ENCODE data around the gene TRAF3.

The TRAF3 gene

DNA sequence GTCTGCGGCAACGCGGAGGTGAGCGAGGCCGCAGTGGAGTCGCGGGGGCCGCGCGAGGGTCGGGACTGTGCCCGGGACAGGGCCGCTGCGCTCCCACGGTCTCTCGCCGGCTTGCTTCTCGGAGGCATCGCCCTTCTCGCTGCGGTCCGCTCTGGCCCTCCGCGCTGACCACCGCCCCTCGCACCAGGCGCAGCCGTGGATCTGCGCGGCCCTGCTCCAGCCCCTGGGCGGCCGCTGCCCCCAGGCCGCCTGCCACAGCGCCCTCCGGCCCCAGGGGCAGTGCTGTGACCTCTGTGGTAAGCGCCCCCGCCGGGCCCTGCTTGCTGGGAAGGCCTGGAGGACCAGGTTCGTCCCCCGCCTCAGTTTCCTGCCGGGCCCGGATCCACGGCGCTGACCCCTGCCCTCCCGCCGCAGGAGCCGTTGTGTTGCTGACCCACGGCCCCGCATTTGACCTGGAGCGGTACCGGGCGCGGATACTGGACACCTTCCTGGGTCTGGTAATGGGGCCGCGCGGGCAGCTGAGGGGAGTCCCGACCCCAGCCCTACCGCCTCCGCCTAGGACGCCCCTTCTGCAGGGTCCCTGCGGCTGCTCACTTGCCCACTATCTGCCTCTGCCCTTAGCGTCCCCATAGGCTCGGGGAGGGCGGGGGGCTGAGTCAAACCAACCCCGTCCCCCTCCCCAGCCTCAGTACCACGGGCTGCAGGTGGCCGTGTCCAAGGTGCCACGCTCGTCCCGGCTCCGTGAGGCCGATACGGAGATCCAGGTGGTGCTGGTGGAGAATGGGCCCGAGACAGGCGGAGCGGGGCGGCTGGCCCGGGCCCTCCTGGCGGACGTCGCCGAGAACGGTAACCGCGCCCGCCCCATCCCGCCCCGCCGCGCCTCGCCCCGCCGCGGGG lies 152.2 kb downstream of the TRAF3 start:
- in situ Hi-C loops (cut with HindIII; ENCODE audit: low pct_unique_long_range_greater_than_20kb, low sequenced_read_pairs): no loop called here
- DNase-seq (ENCODE audit: low read depth in 1 of 2, low spot score in 1 of 2): no peak
- TF ChIP-seq JUND (IDR thresholded peaks at IDR 0.05; ENCODE audit: low read depth): no peak

DNA sequence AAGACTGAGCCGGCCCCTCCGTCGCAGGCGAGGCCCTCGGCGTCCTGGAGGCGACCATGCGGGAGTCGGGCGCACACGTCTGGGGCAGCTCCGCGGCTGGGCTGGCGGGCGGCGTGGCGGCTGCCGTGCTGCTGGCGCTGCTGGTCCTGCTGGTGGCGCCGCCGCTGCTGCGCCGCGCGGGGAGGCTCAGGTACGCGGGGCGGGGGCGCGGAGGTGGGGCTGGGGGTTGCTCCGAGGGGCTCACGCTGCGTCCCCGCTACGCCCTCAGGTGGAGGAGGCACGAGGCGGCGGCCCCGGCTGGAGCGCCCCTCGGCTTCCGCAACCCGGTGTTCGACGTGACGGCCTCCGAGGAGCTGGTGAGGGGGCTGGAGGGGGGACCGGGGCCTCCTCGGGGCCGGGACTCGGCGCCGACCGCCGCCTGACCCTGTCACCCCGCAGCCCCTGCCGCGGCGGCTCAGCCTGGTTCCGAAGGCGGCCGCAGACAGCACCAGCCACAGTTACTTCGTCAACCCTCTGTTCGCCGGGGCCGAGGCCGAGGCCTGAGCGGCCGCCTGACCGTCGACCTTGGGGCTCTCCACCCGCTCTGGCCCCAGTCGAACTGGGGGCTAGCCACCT lies 153.0 kb downstream of the TRAF3 start:
- TF ChIP-seq JUND (IDR thresholded peaks at IDR 0.05; ENCODE audit: low read depth): no peak
- DNase-seq (ENCODE audit: low read depth in 1 of 2, low spot score in 1 of 2): no peak
- in situ Hi-C loops (cut with HindIII; ENCODE audit: low pct_unique_long_range_greater_than_20kb, low sequenced_read_pairs): no loop called here

- DNase-seq (ENCODE audit: low read depth in 1 of 2, low spot score in 1 of 2): no peak
- no peak for TF ChIP-seq JUND (IDR thresholded peaks at IDR 0.05; ENCODE audit: low read depth)
- in situ Hi-C loops (cut with HindIII; ENCODE audit: low pct_unique_long_range_greater_than_20kb, low sequenced_read_pairs): no loop called here
Observed at GRCh38 chr14:102930753-102931579, 153.7 kb downstream of the TRAF3 start.

GRCh38 chr14:102931580-102932285 lies 154.5 kb downstream of the TRAF3 start:
- in situ Hi-C loops (cut with HindIII; ENCODE audit: low pct_unique_long_range_greater_than_20kb, low sequenced_read_pairs): no loop called here
- no peak for DNase-seq (ENCODE audit: low read depth in 1 of 2, low spot score in 1 of 2)
- no peak for TF ChIP-seq JUND (IDR thresholded peaks at IDR 0.05; ENCODE audit: low read depth)

GRCh38 chr14:102932484-102933248 lies 155.4 kb downstream of the TRAF3 start:
- TF ChIP-seq JUND (IDR thresholded peaks at IDR 0.05; ENCODE audit: low read depth): no peak
- DNase-seq (ENCODE audit: low read depth in 1 of 2, low spot score in 1 of 2): no peak
- in situ Hi-C loops (cut with HindIII; ENCODE audit: low pct_unique_long_range_greater_than_20kb, low sequenced_read_pairs): no loop called here

DNA sequence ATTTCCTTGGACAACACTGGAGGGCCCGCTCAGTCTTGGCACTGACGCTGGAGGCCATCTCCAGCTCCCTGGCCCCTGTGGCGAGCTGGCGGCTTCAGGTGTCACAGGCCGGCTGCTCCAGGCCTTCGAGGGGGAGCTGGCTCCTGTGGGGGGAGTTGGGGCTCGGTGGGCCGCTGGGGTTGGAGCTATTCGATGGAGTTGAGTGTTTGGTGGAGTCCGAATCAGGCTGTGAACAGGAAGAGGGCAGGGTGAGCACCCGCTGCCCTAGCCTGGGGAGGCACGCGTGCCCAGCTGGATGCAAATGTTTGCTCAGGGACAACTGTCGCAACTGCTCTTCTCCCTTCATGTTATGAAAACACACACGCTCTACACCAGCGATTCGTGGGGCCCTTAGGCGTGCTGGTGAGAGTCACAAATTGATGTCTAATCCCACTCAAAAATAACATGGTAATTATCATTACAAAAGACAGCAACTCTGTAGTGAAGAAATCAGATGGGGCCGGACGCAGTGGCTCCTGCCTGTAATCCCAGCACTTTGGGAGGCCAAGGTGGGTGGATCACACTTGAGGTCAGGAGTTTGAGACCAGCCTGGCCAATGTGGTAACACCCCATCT lies 156.5 kb downstream of the TRAF3 start:
- no peak for TF ChIP-seq JUND (IDR thresholded peaks at IDR 0.05; ENCODE audit: low read depth)
- DNase-seq (ENCODE audit: low read depth in 1 of 2, low spot score in 1 of 2): no peak
- in situ Hi-C loops (cut with HindIII; ENCODE audit: low pct_unique_long_range_greater_than_20kb, low sequenced_read_pairs): no loop called here

- in situ Hi-C loops (cut with HindIII; ENCODE audit: low pct_unique_long_range_greater_than_20kb, low sequenced_read_pairs): no loop called here
- no peak for TF ChIP-seq JUND (IDR thresholded peaks at IDR 0.05; ENCODE audit: low read depth)
- no peak for DNase-seq (ENCODE audit: low read depth in 1 of 2, low spot score in 1 of 2)
Observed at GRCh38 chr14:102935756-102936155, 158.5 kb downstream of the TRAF3 start.

DNA sequence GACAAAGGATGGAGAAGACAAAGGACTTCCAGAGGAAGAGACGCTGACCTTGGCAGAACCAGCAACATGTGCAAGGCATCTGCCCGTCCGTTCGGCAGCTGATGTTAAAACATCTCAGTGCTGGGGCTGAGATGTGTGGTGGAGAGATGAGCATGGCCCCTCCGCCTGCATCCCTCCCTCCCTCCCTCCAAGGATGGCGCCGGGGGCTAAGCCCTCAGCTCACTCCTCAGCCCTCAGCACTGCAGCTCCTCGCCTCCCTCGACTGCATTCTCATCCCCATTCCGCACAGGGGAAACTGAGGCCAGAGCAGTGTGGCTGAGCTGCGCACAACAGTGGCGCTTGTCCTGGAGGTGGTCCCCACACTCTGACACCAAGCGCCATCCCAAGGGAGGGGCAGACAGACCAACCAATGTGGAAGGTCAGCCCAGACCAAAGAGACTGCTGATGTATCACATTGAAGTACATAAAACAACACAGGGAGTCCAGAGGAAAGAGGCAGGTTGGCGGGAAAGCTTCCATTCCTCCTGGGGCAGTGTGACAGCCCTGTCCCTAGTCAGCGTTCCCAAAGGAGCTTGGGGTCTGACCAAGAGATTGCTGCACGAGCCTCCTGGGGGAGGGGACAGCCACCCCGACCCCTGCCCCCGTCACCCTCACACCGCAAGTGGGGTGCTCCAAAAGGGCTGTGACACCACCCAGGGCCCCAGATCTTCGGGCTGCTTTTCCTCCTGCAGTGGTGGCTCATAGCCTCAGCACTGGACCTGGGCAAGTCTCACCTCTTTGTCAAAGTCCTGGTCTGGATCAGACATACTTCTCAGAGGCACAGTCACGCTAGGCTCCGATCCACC lies 160.3 kb downstream of the TRAF3 start:
- no peak for TF ChIP-seq JUND (IDR thresholded peaks at IDR 0.05; ENCODE audit: low read depth)
- in situ Hi-C loops (cut with HindIII; ENCODE audit: low pct_unique_long_range_greater_than_20kb, low sequenced_read_pairs): no loop called here
- DNase-seq (ENCODE audit: low read depth in 1 of 2, low spot score in 1 of 2): no peak

- no peak for TF ChIP-seq JUND (IDR thresholded peaks at IDR 0.05; ENCODE audit: low read depth)
- DNase-seq (ENCODE audit: low read depth in 1 of 2, low spot score in 1 of 2): no peak
- in situ Hi-C loops (cut with HindIII; ENCODE audit: low pct_unique_long_range_greater_than_20kb, low sequenced_read_pairs): no loop called here
Observed at GRCh38 chr14:102938191-102938590, 160.9 kb downstream of the TRAF3 start.

DNA sequence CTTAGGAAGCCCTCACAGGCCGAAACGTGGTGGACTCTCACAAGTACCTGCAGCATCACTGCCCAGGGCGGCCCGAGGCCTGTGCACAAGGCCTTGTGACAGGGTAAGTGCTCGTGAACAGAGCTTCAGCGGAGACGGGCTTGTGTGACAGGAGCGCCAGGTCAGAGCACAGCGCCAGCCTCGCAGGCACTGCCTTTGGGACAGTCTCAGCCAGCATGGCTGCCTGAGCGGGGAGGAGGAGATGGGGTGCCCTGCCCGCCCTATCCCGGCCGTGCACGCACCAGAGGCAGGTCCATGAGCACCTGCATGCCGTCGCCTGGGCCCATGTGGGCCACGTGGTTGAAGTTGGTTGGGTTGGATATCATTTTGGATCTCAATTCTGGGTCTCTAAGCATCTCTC lies 162.1 kb downstream of the TRAF3 start:
- TF ChIP-seq JUND (IDR thresholded peaks at IDR 0.05; ENCODE audit: low read depth): no peak
- in situ Hi-C loops (cut with HindIII; ENCODE audit: low pct_unique_long_range_greater_than_20kb, low sequenced_read_pairs): no loop called here
- DNase-seq (ENCODE audit: low read depth in 1 of 2, low spot score in 1 of 2): no peak
